ENCODE measurements around the gene EIF2B1.

DNA sequence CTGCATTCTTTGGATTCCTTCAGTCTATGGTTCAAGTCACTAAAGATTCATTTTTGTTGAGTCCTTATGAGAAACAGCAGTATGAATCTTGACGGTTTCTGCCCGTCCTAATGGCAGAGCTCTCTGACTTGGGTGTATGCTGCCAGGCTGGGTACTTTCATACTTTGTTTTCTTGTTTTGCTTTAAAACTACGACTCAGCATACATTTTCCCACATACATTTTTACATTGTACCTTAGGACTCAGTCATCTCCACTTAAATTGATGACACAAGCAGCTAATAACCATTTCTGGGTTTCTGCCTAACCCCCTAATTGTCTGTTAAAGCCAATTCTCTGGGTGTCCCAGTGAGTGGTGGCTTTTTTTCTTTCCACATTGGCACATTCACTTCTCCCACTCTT is 36.4 kb downstream of the EIF2B1 start:
- TF ChIP-seq, protein P1, sequence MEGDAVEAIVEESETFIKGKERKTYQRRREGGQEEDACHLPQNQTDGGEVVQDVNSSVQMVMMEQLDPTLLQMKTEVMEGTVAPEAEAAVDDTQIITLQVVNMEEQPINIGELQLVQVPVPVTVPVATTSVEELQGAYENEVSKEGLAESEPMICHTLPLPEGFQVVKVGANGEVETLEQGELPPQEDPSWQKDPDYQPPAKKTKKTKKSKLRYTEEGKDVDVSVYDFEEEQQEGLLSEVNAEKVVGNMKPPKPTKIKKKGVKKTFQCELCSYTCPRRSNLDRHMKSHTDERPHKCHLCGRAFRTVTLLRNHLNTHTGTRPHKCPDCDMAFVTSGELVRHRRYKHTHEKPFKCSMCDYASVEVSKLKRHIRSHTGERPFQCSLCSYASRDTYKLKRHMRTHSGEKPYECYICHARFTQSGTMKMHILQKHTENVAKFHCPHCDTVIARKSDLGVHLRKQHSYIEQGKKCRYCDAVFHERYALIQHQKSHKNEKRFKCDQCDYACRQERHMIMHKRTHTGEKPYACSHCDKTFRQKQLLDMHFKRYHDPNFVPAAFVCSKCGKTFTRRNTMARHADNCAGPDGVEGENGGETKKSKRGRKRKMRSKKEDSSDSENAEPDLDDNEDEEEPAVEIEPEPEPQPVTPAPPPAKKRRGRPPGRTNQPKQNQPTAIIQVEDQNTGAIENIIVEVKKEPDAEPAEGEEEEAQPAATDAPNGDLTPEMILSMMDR (IDR thresholded peaks at IDR 0.05), result no peak
- TF ChIP-seq POLR2A (IDR thresholded peaks at IDR 0.05), result no peak
